Measurements from ENCODE around the gene ADARB2. TPM values are rescaled to one million over a fixed set of nuclear protein-coding genes. Genes with fewer than 3 reads are reported as not detected.
A peak's percentile ranks its signal among the peaks of the same experiment; 100 is the strongest.

ADARB2 gene
- total and polyA plus RNA-seq, 4 experiments from 2014 or later: 13.5 to 14.1 TPM; not detected in 2

DNA sequence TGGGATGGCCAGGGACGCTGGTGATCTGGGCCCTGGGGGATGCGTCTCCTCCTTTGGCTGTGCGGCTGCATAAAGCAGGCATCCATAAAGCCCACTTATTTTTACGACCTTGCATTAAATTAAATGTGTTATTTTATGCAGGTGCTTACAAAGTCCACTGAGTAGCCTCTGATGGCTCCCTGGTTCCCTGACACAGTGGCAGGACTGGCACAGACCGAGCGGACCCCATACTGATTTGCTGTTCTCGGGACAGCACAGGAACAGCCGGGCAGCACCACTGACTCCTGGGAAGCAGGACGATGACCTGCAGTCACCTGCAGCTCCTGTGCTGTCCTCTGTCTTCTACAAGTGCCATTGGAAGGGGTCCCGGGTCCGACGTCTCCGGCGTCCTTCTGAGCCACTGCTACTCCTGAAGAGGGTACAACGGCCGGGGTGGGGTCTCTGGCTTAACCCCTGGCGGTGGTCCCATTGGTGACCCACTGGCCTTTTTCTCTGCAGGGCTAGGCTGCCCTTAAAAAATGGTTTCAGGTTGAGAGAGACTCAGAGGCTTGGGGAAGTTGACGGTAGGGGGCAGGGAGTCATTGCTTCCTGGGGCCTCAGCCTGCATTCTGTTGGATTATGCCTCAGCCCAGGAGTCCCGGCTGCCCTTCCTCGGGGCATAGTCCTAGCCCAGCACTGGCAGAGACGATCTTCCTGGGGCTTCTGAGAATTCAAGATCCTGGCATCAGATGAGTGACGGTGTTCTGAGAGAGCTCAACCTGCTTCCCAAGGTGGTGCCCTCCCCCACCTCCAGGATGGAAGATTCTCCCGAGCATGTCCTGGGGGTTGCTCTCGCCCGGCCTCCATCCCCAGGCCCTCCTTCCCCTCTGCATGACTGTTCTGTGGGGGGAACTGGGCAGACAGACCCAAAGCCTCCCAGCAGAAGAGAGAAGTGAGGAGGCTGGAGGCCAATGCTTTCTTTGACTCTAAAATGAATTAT is 330.1 kb downstream of the ADARB2 start:
- peaks cover 7 to 12% of the 10 kb centered on the region in 2 donors for H3K27me3 Mint-ChIP-seq
- CTCF ChIA-PET (ENCODE audit: partially characterized antibody): interaction anchor here (0.6 kb wide), 1 partner anchor 297 kb away, joined by 3 read pairs; no protein-coding TSS in a partner anchor
- no peaks in the 10 kb centered on the region for H3K27me3 ChIP-seq (ENCODE audit: insufficient read depth, low read length)

DNA sequence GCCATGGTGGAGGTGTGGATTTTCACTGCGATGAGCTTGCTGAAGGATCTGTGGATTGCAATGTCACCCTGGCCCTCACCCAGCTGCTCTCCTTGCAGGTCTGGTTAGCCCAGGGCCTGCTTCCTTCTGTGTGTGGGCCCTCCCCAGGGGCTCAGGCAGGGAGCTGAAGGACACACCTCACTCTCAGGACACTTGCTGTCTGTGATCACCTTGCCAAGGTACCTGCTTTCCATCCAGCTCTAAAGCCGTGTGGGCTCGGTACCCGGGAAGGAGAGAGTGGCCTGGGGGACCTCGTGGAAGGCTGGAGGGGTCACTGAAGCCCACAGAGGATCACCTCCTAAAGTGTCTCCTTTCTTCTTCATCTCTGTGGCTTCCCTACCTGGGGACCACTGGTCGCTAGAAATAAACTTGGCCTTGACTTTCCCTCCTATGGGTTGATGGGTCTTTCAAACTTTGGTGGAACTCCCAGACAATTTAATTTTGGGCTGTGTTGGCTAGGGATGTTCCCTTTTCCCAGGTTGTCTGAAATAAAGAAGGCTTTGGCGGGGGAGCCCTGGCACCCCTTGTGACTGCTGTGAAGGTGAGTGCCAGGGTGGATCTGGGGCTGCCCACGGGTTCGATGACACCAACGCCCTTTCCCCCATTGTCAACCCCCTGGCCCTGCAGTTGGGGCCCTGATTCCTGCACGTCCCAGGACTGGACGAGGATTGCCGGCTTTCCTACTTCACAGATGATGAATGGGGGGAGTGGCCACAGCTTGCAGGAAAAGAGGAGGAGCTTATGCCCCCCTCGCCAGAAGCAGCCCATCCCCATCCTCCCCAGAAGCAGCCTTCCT is 331.0 kb downstream of the ADARB2 start:
- Mint-ChIP-seq H3K4me1 (no peaks in the 10 kb centered on the region), H3K36me3 (no peaks in the 10 kb centered on the region), H3K9me3 (no peaks in the 10 kb centered on the region), H3K27ac (no peak overlapping the region), H3K4me3 (no peak overlapping the region), H3K27me3 (peaks cover 7 to 12% of the 10 kb centered on the region in 2 donors)
- Histone ChIP-seq H3K4me1 (ENCODE audit: insufficient read depth, low read length) (no peaks in the 10 kb centered on the region), H3K9me3 (ENCODE audit: control insufficient read depth in 1 of 2, low read length in 2 of 2) (no peaks in the 10 kb centered on the region), H3K27ac (ENCODE audit: low read depth, low read length) (no peak overlapping the region), H3K36me3 (ENCODE audit: insufficient read depth, low read length) (no peaks in the 10 kb centered on the region), H3K4me3 (ENCODE audit: low read length in 2 of 2) (no peak overlapping the region), H3K27me3 (ENCODE audit: insufficient read depth, low read length) (no peaks in the 10 kb centered on the region)
- ChIA-PET POLR2A (ENCODE audit: partially characterized antibody) (no interaction called here), CTCF (ENCODE audit: partially characterized antibody) (no interaction called here)
- DNase-seq: no peak
- intact Hi-C loops (cut with micrococcal nuclease): no loop called here

More for the DNA sequence above, 330.1 kb downstream of the ADARB2 start:
- intact Hi-C loops (cut with micrococcal nuclease): no loop called here
- Mint-ChIP-seq H3K27ac (no peak overlapping the region), H3K9me3 (no peaks in the 10 kb centered on the region), H3K4me1 (no peaks in the 10 kb centered on the region), H3K36me3 (no peaks in the 10 kb centered on the region), H3K4me3 (no peak overlapping the region)
- Histone ChIP-seq H3K27ac (ENCODE audit: low read depth, low read length) (no peak overlapping the region), H3K9me3 (ENCODE audit: control insufficient read depth in 1 of 2, low read length in 2 of 2) (no peaks in the 10 kb centered on the region), H3K4me3 (ENCODE audit: low read length in 2 of 2) (no peak overlapping the region), H3K36me3 (ENCODE audit: insufficient read depth, low read length) (no peaks in the 10 kb centered on the region), H3K4me1 (ENCODE audit: insufficient read depth, low read length) (no peaks in the 10 kb centered on the region)
- DNase-seq: no peak
- POLR2A ChIA-PET (ENCODE audit: partially characterized antibody): no interaction called here

DNA sequence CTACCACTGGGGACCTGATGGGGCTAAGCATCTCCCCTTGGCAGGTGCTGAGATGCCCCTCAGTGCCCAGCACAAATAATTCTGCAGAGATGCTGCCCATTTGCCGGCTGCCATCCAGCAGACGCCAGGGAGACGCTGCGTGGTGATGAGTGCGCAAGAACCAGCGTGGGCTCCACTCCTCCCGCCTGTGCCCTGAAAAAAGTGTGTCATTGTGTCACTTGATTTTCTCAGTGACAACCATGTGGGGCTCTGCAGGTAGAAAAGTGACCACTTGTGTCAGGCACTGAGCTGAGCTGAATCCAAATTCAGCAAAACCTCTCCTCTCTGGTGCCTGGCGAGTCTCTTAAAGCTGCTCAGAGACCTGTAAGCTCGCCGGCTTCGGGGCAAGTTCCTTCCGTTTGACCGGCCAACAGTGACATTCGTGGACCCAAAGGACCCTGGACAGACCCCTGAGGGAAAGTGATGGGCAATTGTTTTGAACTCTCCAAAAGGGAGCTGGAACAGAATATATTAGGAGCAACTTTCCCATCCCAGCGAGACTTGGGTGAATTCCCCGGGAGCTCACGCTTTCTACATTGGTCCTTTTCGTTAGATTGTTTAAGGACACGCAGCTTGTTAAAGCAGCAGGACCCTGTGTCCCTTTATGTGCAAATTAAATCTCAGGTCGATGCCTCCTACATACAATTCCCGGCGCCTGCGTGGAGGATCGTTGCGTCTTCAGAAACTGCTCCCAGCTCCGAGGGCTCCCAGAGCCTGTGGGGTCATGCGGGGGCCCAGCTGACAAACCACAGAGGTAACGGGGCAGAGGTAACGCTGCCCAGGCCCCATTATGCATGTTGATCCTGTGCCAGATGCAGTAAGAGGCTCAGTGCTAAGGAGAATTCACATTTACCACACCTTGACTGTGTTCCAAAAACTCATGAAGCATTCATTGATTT is 332.7 kb downstream of the ADARB2 start:
- Histone ChIP-seq H3K27me3 (ENCODE audit: insufficient read depth, low read length) (no peaks in the 10 kb centered on the region), H3K27ac (ENCODE audit: low read depth, low read length) (no peak overlapping the region), H3K36me3 (ENCODE audit: insufficient read depth, low read length) (no peaks in the 10 kb centered on the region), H3K4me1 (ENCODE audit: insufficient read depth, low read length) (no peaks in the 10 kb centered on the region), H3K4me3 (ENCODE audit: low read length in 2 of 2) (no peak overlapping the region), H3K9me3 (ENCODE audit: control insufficient read depth in 1 of 2, low read length in 2 of 2) (no peaks in the 10 kb centered on the region)
- Mint-ChIP-seq H3K27me3 (peaks cover 7% of the 10 kb centered on the region in 2 donors), H3K36me3 (no peaks in the 10 kb centered on the region), H3K27ac (no peak overlapping the region), H3K9me3 (no peaks in the 10 kb centered on the region), H3K4me1 (no peaks in the 10 kb centered on the region), H3K4me3 (peak overlapping the region in 1 of 8 donors; percentile 23)
- no peak for DNase-seq
- ChIA-PET POLR2A (ENCODE audit: partially characterized antibody) (no interaction called here), CTCF (ENCODE audit: partially characterized antibody) (interaction anchor here (1.1 to 1.7 kb wide), 2 partner anchors 16 to 17 kb away, joined by 3 to 5 read pairs; no protein-coding TSS in a partner anchor)
- intact Hi-C loops (cut with micrococcal nuclease): no loop called here

DNA sequence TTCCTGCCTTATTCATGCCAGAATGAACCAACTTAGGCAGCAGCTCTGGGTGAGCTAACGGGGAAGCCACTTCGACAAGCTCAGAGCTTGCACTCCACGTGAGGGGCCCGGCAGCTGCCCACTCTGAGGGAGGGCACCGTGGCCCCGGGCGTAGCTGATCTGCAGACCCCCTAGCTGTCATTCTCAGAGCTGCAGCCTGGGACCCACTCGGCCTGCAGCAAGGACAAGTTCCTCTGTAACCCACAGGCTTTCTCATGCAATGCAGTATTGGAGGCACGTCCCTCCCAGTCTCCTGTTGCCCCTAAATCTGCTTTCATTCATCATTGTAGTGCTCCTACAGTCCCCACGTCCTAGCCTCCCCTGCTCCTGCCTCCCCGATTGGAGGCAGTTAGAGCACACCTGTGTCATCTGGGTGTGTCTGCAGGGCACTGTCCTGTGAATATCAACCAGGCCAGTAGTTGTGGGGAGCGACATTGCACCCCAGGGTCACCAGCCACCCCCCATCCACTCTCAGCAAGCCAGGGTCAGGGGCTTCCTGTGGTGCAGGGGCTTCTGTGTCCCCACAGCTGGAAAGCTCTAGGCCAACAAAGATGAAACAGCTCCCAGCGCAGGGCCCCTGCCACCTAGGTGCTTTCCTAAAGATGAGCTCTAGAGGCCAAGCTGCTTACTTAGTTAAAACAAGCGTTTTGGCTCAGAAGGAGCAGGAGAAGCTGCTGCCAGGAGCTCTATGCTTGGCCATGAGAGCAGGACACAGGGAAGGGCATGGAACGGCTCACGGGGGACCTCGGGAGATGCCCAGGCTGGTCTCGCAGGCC is 333.6 kb downstream of the ADARB2 start:
- POLR2A ChIA-PET (ENCODE audit: partially characterized antibody): no interaction called here
- no peaks in the 10 kb centered on the region for H3K36me3 ChIP-seq (ENCODE audit: insufficient read depth, low read length)
- Mint-ChIP-seq H3K27me3 (peaks cover 7 to 9% of the 10 kb centered on the region in 2 donors), H3K9me3 (no peaks in the 10 kb centered on the region), H3K4me1 (no peaks in the 10 kb centered on the region), H3K36me3 (no peaks in the 10 kb centered on the region), H3K27ac (no peak overlapping the region), H3K4me3 (no peak overlapping the region)
- no peak overlapping the region for H3K4me3 ChIP-seq (ENCODE audit: low read length in 2 of 2)
- CTCF ChIA-PET (ENCODE audit: partially characterized antibody): interaction anchor here (1.7 kb wide), 1 partner anchor 17 kb away, joined by 5 read pairs; no protein-coding TSS in a partner anchor
- no peaks in the 10 kb centered on the region for H3K4me1 ChIP-seq (ENCODE audit: insufficient read depth, low read length)
- no peak for DNase-seq
- no peaks in the 10 kb centered on the region for H3K27me3 ChIP-seq (ENCODE audit: insufficient read depth, low read length)
- H3K9me3 ChIP-seq (ENCODE audit: control insufficient read depth in 1 of 2, low read length in 2 of 2): no peaks in the 10 kb centered on the region
- intact Hi-C loops (cut with micrococcal nuclease): no loop called here
- H3K27ac ChIP-seq (ENCODE audit: low read depth, low read length): no peak overlapping the region

DNA sequence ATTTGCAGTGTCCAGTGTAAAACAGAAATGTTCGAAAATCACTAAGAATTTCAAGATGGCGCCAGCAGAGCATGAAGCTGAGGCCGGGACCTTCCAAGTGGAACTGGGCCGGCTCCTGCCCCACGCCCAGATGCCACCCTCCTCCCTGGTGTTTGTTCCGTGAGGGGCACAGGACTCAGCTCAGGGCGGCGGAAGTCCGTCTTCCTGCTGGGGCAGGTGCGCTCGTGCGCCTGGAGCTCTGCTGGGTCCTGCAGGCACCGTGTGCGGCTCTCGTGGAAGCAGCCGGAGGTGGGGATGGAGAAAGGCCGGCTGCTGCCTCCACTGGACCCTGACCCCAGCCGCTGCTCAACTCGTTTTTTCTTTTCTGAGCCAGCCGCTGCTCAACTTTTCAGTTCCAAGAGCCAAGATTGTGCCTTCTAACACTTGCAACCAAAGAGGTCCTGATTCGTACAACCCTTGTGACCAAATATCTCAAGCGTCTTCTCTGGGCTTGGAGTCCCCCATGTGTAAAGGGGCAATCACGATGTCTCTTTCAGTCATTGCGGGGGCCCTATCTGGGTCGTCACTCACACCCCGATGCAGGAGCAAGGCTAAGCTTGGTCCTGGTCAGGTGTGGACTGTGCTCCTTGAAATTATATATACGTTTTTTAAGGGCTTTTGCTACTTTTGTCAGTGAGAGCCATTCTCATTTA is 334.4 kb downstream of the ADARB2 start:
- H3K36me3 ChIP-seq (ENCODE audit: insufficient read depth, low read length): no peaks in the 10 kb centered on the region
- DNase-seq: no peak
- no peak overlapping the region for H3K27ac ChIP-seq (ENCODE audit: low read depth, low read length)
- intact Hi-C loops (cut with micrococcal nuclease): no loop called here
- no peak overlapping the region for H3K4me3 Mint-ChIP-seq
- no peaks in the 10 kb centered on the region for H3K36me3 Mint-ChIP-seq
- ChIA-PET POLR2A (ENCODE audit: partially characterized antibody) (no interaction called here), CTCF (ENCODE audit: partially characterized antibody) (interaction anchor here (1.7 kb wide), 1 partner anchor 18 kb away, joined by 5 read pairs; no protein-coding TSS in a partner anchor)
- no peaks in the 10 kb centered on the region for H3K9me3 Mint-ChIP-seq
- H3K27me3 ChIP-seq (ENCODE audit: insufficient read depth, low read length): no peaks in the 10 kb centered on the region
- H3K4me3 ChIP-seq (ENCODE audit: low read length in 2 of 2): no peak overlapping the region
- peaks cover 6 to 7% of the 10 kb centered on the region in 2 donors for H3K27me3 Mint-ChIP-seq
- H3K4me1 Mint-ChIP-seq: no peaks in the 10 kb centered on the region
- H3K4me1 ChIP-seq (ENCODE audit: insufficient read depth, low read length): no peaks in the 10 kb centered on the region
- no peak overlapping the region for H3K27ac Mint-ChIP-seq
- no peaks in the 10 kb centered on the region for H3K9me3 ChIP-seq (ENCODE audit: control insufficient read depth in 1 of 2, low read length in 2 of 2)
